ENCODE data around the gene ABT1. TPM values are rescaled to one million over a fixed set of nuclear protein-coding genes. Genes with fewer than 3 reads are reported as not detected.

Gene ABT1
- total RNA-seq, 1 experiment from 2014 or later: 26.7 TPM

- no peaks in the 10 kb centered on the region for H3K9me3 ChIP-seq (ENCODE audit: control insufficient read depth in 1 of 2, insufficient read depth in 1 of 2, low read depth in 1 of 2, low read length in 2 of 2)
- CTCF ChIA-PET: interaction anchor here (1.7 to 4.1 kb wide), 2 partner anchors 17 to 236 kb away, joined by 4 to 45 read pairs; no protein-coding TSS in a partner anchor
- no peaks in the 10 kb centered on the region for H4K20me1 ChIP-seq (ENCODE audit: insufficient read depth)
- H3K9me2 ChIP-seq (ENCODE audit: insufficient read depth): no peaks in the 10 kb centered on the region
- H3K4me1 ChIP-seq (ENCODE audit: control insufficient read depth in 1 of 2, insufficient read depth in 2 of 2, low read length in 2 of 2): peaks cover 3 to 35% of the 10 kb centered on the region in 2 experiments; a peak in 3 of 4 replicates
- POLR2A ChIA-PET: no interaction called here
- peak overlapping the region; percentile 90 for H2AFZ ChIP-seq (ENCODE audit: low read depth, low read length, poor library complexity, severe bottlenecking)
- BruUV-seq (replicated peaks): no TSS peak
- H3K9ac ChIP-seq (ENCODE audit: low read length): no peak overlapping the region
- no peaks in the 10 kb centered on the region for H3K79me2 ChIP-seq (ENCODE audit: insufficient read depth, low read length)
- H3K27ac ChIP-seq (ENCODE audit: low read depth, low read length): no peak overlapping the region
- DNase-seq (ENCODE audit: low read depth, low spot score): no peak
- H3K27me3 ChIP-seq (ENCODE audit: insufficient read depth, low read length): no peaks in the 10 kb centered on the region
- H3K4me3 ChIP-seq (replicated peaks in 1 of 2; ENCODE audit: low read depth in 1 of 2, low read length in 2 of 2): peak overlapping the region in 1 of 2 experiments; percentile 33; a peak in 1 of 4 replicates
- intact Hi-C loops (cut with micrococcal nuclease): loop anchor here (10.0 kb wide), 2 partner anchors 513 to 657 kb away; no protein-coding TSS in a partner anchor
- no peaks in the 10 kb centered on the region for H3K36me3 ChIP-seq (ENCODE audit: control insufficient read depth in 1 of 2, insufficient read depth in 2 of 2, low read length in 2 of 2)
- RAD21 ChIA-PET (ENCODE audit: low non-redundant PET in 1 of 2, low total read pairs in 2 of 2, uncharacterized antibody in 2 of 2, unreplicated experiment in 2 of 2): no interaction called here
- TF ChIP-seq ZFX (IDR thresholded peaks at IDR 0.05): no peak
- TF ChIP-seq, protein P1, sequence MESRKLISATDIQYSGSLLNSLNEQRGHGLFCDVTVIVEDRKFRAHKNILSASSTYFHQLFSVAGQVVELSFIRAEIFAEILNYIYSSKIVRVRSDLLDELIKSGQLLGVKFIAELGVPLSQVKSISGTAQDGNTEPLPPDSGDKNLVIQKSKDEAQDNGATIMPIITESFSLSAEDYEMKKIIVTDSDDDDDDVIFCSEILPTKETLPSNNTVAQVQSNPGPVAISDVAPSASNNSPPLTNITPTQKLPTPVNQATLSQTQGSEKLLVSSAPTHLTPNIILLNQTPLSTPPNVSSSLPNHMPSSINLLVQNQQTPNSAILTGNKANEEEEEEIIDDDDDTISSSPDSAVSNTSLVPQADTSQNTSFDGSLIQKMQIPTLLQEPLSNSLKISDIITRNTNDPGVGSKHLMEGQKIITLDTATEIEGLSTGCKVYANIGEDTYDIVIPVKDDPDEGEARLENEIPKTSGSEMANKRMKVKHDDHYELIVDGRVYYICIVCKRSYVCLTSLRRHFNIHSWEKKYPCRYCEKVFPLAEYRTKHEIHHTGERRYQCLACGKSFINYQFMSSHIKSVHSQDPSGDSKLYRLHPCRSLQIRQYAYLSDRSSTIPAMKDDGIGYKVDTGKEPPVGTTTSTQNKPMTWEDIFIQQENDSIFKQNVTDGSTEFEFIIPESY (IDR thresholded peaks at IDR 0.05; ENCODE audit: extremely low read depth, insufficient replicate concordance, low read length): no peak
- TF ChIP-seq SIN3A (IDR thresholded peaks at IDR 0.05; ENCODE audit: low read depth): no peak
- TF ChIP-seq, protein P2, sequence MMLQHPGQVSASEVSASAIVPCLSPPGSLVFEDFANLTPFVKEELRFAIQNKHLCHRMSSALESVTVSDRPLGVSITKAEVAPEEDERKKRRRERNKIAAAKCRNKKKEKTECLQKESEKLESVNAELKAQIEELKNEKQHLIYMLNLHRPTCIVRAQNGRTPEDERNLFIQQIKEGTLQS (IDR thresholded peaks at IDR 0.05): no peak
- TF ChIP-seq SRF (IDR thresholded peaks at IDR 0.05; ENCODE audit: low read depth): no peak
- no peak for TF ChIP-seq POLR2AphosphoS5 (IDR thresholded peaks at IDR 0.05; ENCODE audit: low read depth, low read length)
- no peak for ATAC-seq
- peak overlapping the region; percentile 63 for H3K4me2 ChIP-seq (ENCODE audit: low read length)
Measured at GRCh38 chr6:26577720-26578072, 19.1 kb upstream of the ABT1 start.

DNA sequence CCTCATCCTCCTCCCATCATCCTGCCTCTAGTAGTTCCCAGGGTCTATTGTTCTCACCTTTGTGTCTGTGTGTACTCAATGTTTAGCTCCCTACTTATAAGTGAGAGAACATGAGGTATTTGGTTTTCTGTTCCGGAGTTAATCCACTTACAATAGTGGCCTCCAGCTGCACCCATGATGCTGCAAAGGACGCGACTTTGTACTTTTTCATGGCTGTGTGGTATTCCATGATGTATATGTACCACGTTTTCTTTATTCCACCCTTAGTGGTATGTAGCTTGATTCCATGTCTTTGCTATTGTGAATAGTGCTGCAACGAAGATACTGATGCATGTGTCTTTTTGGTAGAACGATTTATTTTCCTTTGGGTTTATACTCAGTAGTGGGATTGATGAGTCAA, 18.5 kb upstream of the ABT1 start:
- RAD21 ChIA-PET (ENCODE audit: low non-redundant PET in 1 of 2, low total read pairs in 2 of 2, uncharacterized antibody in 2 of 2, unreplicated experiment in 2 of 2): no interaction called here
- TF ChIP-seq SP1 (IDR thresholded peaks at IDR 0.05; ENCODE audit: low read depth) (no peak), CTCF (IDR thresholded peaks at IDR 0.05 in 2 of 3, conservative IDR thresholded peaks at IDR 0.05 in 1 of 3; ENCODE audit: borderline replicate concordance in 1 of 3, insufficient read depth in 1 of 3, low read depth in 2 of 3, low read length in 2 of 3) (no peak), REST (IDR thresholded peaks at IDR 0.05; ENCODE audit: low read depth) (no peak), EZH2 (IDR thresholded peaks at IDR 0.05) (no peak), JUND (IDR thresholded peaks at IDR 0.05) (no peak), YY1 (IDR thresholded peaks at IDR 0.05; ENCODE audit: extremely low read depth, insufficient replicate concordance, low read depth, low read length) (no peak), CEBPB (IDR thresholded peaks at IDR 0.05; ENCODE audit: low read depth) (no peak)

More for the DNA sequence above, 18.5 kb upstream of the ABT1 start:
- Histone ChIP-seq H3K27ac (ENCODE audit: low read depth, low read length) (no peak overlapping the region), H4K20me1 (ENCODE audit: insufficient read depth) (no peaks in the 10 kb centered on the region), H3K9me2 (ENCODE audit: insufficient read depth) (no peaks in the 10 kb centered on the region), H2AFZ (ENCODE audit: low read depth, low read length, poor library complexity, severe bottlenecking) (no peak overlapping the region), H3K4me3 (replicated peaks in 1 of 2; ENCODE audit: low read depth in 1 of 2, low read length in 2 of 2) (no peak overlapping the region), H3K9ac (ENCODE audit: low read length) (no peak overlapping the region), H3K4me2 (ENCODE audit: low read length) (no peak overlapping the region), H3K4me1 (ENCODE audit: control insufficient read depth in 1 of 2, insufficient read depth in 2 of 2, low read length in 2 of 2) (peaks cover 3 to 29% of the 10 kb centered on the region in 2 experiments; a peak in 3 of 4 replicates), H3K79me2 (ENCODE audit: insufficient read depth, low read length) (no peaks in the 10 kb centered on the region), H3K9me3 (ENCODE audit: control insufficient read depth in 1 of 2, insufficient read depth in 1 of 2, low read depth in 1 of 2, low read length in 2 of 2) (no peaks in the 10 kb centered on the region), H3K27me3 (ENCODE audit: insufficient read depth, low read length) (no peaks in the 10 kb centered on the region), H3K36me3 (ENCODE audit: control insufficient read depth in 1 of 2, insufficient read depth in 2 of 2, low read length in 2 of 2) (no peaks in the 10 kb centered on the region)
- CTCF ChIA-PET: interaction anchor here (4.1 kb wide), 1 partner anchor 16 kb away, joined by 45 read pairs; no protein-coding TSS in a partner anchor
- no peak for DNase-seq (ENCODE audit: low read depth, low spot score)
- ATAC-seq: no peak
- POLR2A ChIA-PET: no interaction called here
- BruUV-seq (replicated peaks): no TSS peak
- intact Hi-C loops (cut with micrococcal nuclease): loop anchor here (10.0 kb wide), 2 partner anchors 513 to 657 kb away; no protein-coding TSS in a partner anchor

Measured in HCT116 (cell line).